ENCODE data around the gene TEF. TPM values are rescaled to one million over a fixed set of nuclear protein-coding genes. Genes with fewer than 3 reads are reported as not detected.

The TEF gene
- total RNA-seq, 1 donor from 2014 or later: 13.6 TPM

- no peaks in the 10 kb centered on the region for H3K9me3 Mint-ChIP-seq
- no peaks in the 10 kb centered on the region for H3K27me3 Mint-ChIP-seq (ENCODE audit: low read depth)
- peak; percentile 81 for DNase-seq (ENCODE audit: low read depth, low spot score)
- H3K4me1 Mint-ChIP-seq: peaks cover 11% of the 10 kb centered on the region
- H3K4me3 Mint-ChIP-seq: no peak overlapping the region
- peak; percentile 96 for TF ChIP-seq CTCF (conservative IDR thresholded peaks at IDR 0.05)
- no peaks in the 10 kb centered on the region for H3K36me3 Mint-ChIP-seq (ENCODE audit: low read depth)
- peak overlapping the region; percentile 13 for H3K27ac Mint-ChIP-seq (ENCODE audit: unreplicated experiment)
Observed at GRCh38 chr22:41403532-41404318, 22.0 kb downstream of the TEF start.

- H3K9me3 Mint-ChIP-seq: no peaks in the 10 kb centered on the region
- no peak overlapping the region for H3K27ac Mint-ChIP-seq (ENCODE audit: unreplicated experiment)
- peaks cover 11% of the 10 kb centered on the region for H3K4me1 Mint-ChIP-seq
Observed at GRCh38 chr22:41405588-41405987, 23.8 kb downstream of the TEF start.

GRCh38 chr22:41406410-41406809 is 24.7 kb downstream of the TEF start:
- DNase-seq (ENCODE audit: low read depth, low spot score): no peak
- no peak overlapping the region for H3K4me3 Mint-ChIP-seq
- no peak for TF ChIP-seq CTCF (conservative IDR thresholded peaks at IDR 0.05)
- no peaks in the 10 kb centered on the region for H3K9me3 Mint-ChIP-seq
- H3K27me3 Mint-ChIP-seq (ENCODE audit: low read depth): no peaks in the 10 kb centered on the region
- H3K36me3 Mint-ChIP-seq (ENCODE audit: low read depth): no peaks in the 10 kb centered on the region
- peaks cover 13% of the 10 kb centered on the region for H3K4me1 Mint-ChIP-seq
- no peak overlapping the region for H3K27ac Mint-ChIP-seq (ENCODE audit: unreplicated experiment)

More at GRCh38 chr22:41405588-41405987, 23.8 kb downstream of the TEF start:
- Mint-ChIP-seq H3K27me3 (ENCODE audit: low read depth) (no peaks in the 10 kb centered on the region), H3K4me3 (no peak overlapping the region), H3K36me3 (ENCODE audit: low read depth) (no peaks in the 10 kb centered on the region)
- no peak for DNase-seq (ENCODE audit: low read depth, low spot score)
- TF ChIP-seq CTCF (conservative IDR thresholded peaks at IDR 0.05): no peak

- TF ChIP-seq CTCF (conservative IDR thresholded peaks at IDR 0.05): no peak
- no peaks in the 10 kb centered on the region for H3K9me3 Mint-ChIP-seq
- peaks cover 13% of the 10 kb centered on the region for H3K4me1 Mint-ChIP-seq
- H3K27me3 Mint-ChIP-seq (ENCODE audit: low read depth): no peaks in the 10 kb centered on the region
- H3K4me3 Mint-ChIP-seq: peak overlapping the region; percentile 70
- H3K27ac Mint-ChIP-seq (ENCODE audit: unreplicated experiment): no peak overlapping the region
- DNase-seq (ENCODE audit: low read depth, low spot score): no peak
- H3K36me3 Mint-ChIP-seq (ENCODE audit: low read depth): no peaks in the 10 kb centered on the region
Observed at GRCh38 chr22:41407433-41407832, 25.7 kb downstream of the TEF start.

GRCh38 chr22:41408665-41409064 is 26.9 kb downstream of the TEF start:
- Mint-ChIP-seq H3K36me3 (ENCODE audit: low read depth) (no peaks in the 10 kb centered on the region), H3K9me3 (no peaks in the 10 kb centered on the region), H3K27ac (ENCODE audit: unreplicated experiment) (no peak overlapping the region), H3K4me1 (peaks cover 8% of the 10 kb centered on the region), H3K4me3 (no peak overlapping the region), H3K27me3 (ENCODE audit: low read depth) (no peaks in the 10 kb centered on the region)
- TF ChIP-seq CTCF (conservative IDR thresholded peaks at IDR 0.05): no peak
- DNase-seq (ENCODE audit: low read depth, low spot score): no peak

Measured in neural crest cell (in vitro differentiated cells).